Lower leg skin (tissue), 3 donors: Measurements from ENCODE around the gene ACER3.

ENCODE experiments used
- POLR2A ChIP-seq, 2 donors: fragments of 450-650 bp; IDR thresholded peaks; one replicate each; pipeline ENCODE4 v1.6.1; 2016 to 2017; ENCODE audit warnings: antibody characterized with exemption in 2 of 2, mild to moderate bottlenecking in 1 of 2, moderate library complexity in 1 of 2
- TF ChIP-seq, protein P1 (sequence below), 3 donors: fragments of 450-650 bp; IDR thresholded peaks; one replicate each; pipeline ENCODE4 v1.5.1; 2016; ENCODE audit warnings: antibody characterized with exemption in 3 of 3, mild to moderate bottlenecking in 3 of 3, moderate library complexity in 2 of 3

DNA sequence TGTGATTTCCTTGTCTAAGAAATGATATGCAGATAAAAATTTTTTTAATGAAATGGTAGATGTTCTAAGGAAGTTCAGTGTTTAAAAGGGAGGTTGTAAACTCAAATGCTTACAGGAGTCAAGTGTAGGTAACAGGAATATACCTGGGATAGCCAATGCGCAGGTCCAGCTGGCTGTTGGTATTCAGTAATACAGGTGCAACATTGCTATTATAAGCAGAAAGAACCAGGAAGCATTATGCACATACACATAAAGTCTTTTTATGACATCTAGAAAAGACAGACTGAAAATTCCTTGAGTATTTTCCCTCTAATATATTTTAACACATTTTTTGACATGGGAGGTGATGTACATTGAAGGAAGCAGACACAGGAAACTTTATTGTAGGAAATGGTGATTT is 129.9 kb downstream of the ACER3 start:
- TF ChIP-seq, protein P1, sequence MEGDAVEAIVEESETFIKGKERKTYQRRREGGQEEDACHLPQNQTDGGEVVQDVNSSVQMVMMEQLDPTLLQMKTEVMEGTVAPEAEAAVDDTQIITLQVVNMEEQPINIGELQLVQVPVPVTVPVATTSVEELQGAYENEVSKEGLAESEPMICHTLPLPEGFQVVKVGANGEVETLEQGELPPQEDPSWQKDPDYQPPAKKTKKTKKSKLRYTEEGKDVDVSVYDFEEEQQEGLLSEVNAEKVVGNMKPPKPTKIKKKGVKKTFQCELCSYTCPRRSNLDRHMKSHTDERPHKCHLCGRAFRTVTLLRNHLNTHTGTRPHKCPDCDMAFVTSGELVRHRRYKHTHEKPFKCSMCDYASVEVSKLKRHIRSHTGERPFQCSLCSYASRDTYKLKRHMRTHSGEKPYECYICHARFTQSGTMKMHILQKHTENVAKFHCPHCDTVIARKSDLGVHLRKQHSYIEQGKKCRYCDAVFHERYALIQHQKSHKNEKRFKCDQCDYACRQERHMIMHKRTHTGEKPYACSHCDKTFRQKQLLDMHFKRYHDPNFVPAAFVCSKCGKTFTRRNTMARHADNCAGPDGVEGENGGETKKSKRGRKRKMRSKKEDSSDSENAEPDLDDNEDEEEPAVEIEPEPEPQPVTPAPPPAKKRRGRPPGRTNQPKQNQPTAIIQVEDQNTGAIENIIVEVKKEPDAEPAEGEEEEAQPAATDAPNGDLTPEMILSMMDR (IDR thresholded peaks at IDR 0.05) = no peak
- no peak for TF ChIP-seq POLR2A (IDR thresholded peaks at IDR 0.05)
